Heart right ventricle (tissue), 16 donors: ENCODE results near the gene DHRS13. TPM values are rescaled to one million over a fixed set of nuclear protein-coding genes. Genes with fewer than 3 reads are reported as not detected.
A peak's percentile ranks its signal among the peaks of the same experiment; 100 is the strongest.

ENCODE experiments used
- ATAC-seq, 8 donors: fragments of 200-7000 bp; cut with Tn5 transposase; one replicate each; pipeline ENCODE4 v1.9.1; 2020; ENCODE audit warnings: mild to moderate bottlenecking in 8 of 8, moderate library complexity in 8 of 8, moderate number of reproducible peaks in 1 of 8
- DNase-seq, 2 donors: peaks; one replicate each; pipeline ENCODE4 v3.0.0-alpha.2; 2020
- H3K27ac ChIP-seq, 10 donors: fragments of 200-600 bp; sonication (generic) in 2 of 10; one replicate each; pipeline versions ENCODE4 v1.5.0 to v1.8.0; 2020 to 2022; ENCODE audit warnings: mild to moderate bottlenecking in 3 of 10
- H3K27me3 ChIP-seq, 7 donors: fragments of 200-600 bp; one replicate each; pipeline ENCODE4 v1.8.0; 2021 to 2022; ENCODE audit warnings: mild to moderate bottlenecking in 2 of 7
- H3K36me3 ChIP-seq, 9 donors: fragments of 200-600 bp; sonication (generic) in 1 of 9; one replicate each; pipeline versions ENCODE4 v1.5.0 to v1.8.0; 2020 to 2022; ENCODE audit warnings: mild to moderate bottlenecking in 2 of 9
- H3K4me1 ChIP-seq, 9 donors: fragments of 200-600 bp; sonication (generic) in 1 of 9; one replicate each; pipeline versions ENCODE4 v1.5.0 to v1.8.0; 2020 to 2022; ENCODE audit warnings: mild to moderate bottlenecking in 4 of 9
- H3K4me3 ChIP-seq, 10 donors: fragments of 200-600 bp; sonication (generic) in 2 of 10; one replicate each; pipeline versions ENCODE4 v1.5.0 to v1.8.0; 2020 to 2022; ENCODE audit warnings: mild to moderate bottlenecking in 7 of 10, moderate library complexity in 2 of 10
- H3K9me3 ChIP-seq, 11 donors: fragments of 200-600 bp in 10 of 11; sonication (generic) in 2 of 11; one replicate each; pipeline versions ENCODE4 v1.5.0 to v1.8.0; 2013 to 2022; ENCODE audit warnings: mild to moderate bottlenecking in 2 of 11, control low read depth in 1 of 11, moderate library complexity in 1 of 11
- WGBS, 2 donors: extraction: QIAGEN DNeasy Blood & Tissue Kit; methylation state at CpG; one replicate each; pipeline ENCODE4 v1.1.7; 2013; ENCODE audit warnings: inconsistent platforms in 1 of 2; 5-methylcytosine and 5-hydroxymethylcytosine counted together
- intact Hi-C, 10 donors: fragments of 100-400 bp; cut with DNase I; formaldehyde crosslinking; loops; one replicate each; pipeline versions ENCODE4 v1.11.1 to v1.14.2; 2022
- polyA plus RNA-seq, 2 donors: library from polyadenylated mRNA; stranded (reverse); fragments of 200-250 nt; gene quantifications; one replicate each; pipeline ENCODE4 v1.2.3, GENCODE V29; 2013
- total RNA-seq, 10 donors: library from RNA; stranded (reverse); fragmentation: NEBNext Ultra II Directional in 3 of 10; extraction: Animal tissue kit (Norgen Biotek cat#: 25700) in 3 of 10; gene quantifications; one replicate each; pipeline versions ENCODE4 v1.2.1 to v1.2.4, GENCODE V29; 2021 to 2023
- TF ChIP-seq, protein P1 (sequence below), 9 donors: fragments of 200-600 bp; sonication (generic) in 2 of 9; IDR thresholded peaks; one replicate each; pipeline versions ENCODE4 v1.5.0 to v1.8.0; 2021 to 2022; ENCODE audit warnings: antibody characterized with exemption in 9 of 9, mild to moderate bottlenecking in 5 of 9, moderate library complexity in 1 of 9
- donor health status: Arrhythmogenic right ventricular cardiomyopathy.
- donor health status: ischemic (EF 13 %, LVEDD 7.1; RV severe dilation, severe dysfunction).
- donor health status: healthy with polysubstance abuse.
- donor health status: DM: no; HTN: yes; CAD: no.
- donor health status: DM: no; HTN: no; CAD: no.
- donor health status: ischemic (EF 25% LVEDD 6.9; RV normal size, moderate dysfunction).
- donor health status: ischemic (EF 25% LVEDD 5.7; RV mildly dilated, moderate dysfunction).
- donor health status: healthy.
- donor health status: DM: yes; HTN: yes; CAD: no.
- donor health status: Ischemic cardiomyopathy.
- donor health status: ischemic (EF 35%, LVEDD 5.7; RV mildly dilated, moderate dysfunction).
- donor health status: nonischemic (EF 11% LVEDD 7.7; RV severe dilation, severe dysfunction).
- donor health status: DM: yes; HTN: yes; CAD: no.
- donor health status: PGD.
- donor health status: ischemic (EF 29% LVEDD 5.4; RV normal size, mild dysfunction).
- donor health status: nonischemic (EF 23%, LVEDD 6.1; RV moderate dilation, normal function).

The DHRS13 gene
- total and polyA plus RNA-seq, 12 donors = 1.1 to 5.6 (median 2.6) TPM

- H3K27ac ChIP-seq = peak overlapping the region in 8 of 10 donors; percentile 34 to 68 (median 58)
- ATAC-seq = no peak
- intact Hi-C loops = loop anchor here in 4 of 10 donors (5.0 to 10.0 kb wide), 3 partner anchors 39 to 143 kb away; partner anchors contain the start of gene ERAL1 (in 1 of the 4)
Observed at GRCh38 chr17:28907709-28908475, 5.0 kb upstream of the DHRS13 start.

DNA sequence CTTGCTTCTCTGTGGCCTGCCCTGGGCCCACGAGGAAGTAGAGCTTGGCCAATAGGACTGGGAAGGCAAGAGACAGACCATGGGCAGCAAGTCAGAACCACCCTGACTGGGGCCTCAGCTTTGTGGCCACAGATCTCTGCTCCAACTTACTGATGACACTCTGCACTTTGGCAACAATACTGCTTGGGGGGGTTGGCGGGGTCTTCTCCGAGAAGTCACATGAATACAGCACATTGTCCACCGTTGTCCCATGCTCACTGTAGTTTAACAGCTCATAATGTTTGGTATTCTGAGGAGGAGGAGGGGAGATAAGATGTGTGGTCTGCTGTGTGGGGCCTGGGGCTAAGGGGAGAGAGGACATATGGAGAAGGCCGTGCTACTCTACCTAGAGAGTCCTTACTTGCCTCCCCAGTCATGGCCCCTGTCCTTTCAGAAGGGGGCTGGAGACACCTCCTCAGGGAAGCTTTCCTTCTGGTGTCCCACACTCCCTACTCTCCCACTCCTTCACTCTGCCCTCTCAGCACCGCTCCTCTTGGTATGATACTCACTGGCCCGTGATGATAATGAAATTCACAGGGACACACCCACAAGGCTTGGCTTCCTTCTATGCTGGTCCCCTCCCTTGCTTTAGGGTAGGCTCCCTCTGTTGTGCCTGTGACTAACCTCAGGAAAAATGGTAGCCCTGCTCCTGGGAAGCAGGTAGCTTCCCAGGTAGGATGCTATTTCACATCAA is 4.0 kb upstream of the DHRS13 start:
- 59 to 69% methylated on average over 7 of the region's 7 CpGs for WGBS, 2 donors
- Histone ChIP-seq H3K4me1 (peaks cover 4 to 55% (median 33%) of the 10 kb centered on the region in 9 donors), H3K27ac (peak overlapping the region in 2 of 10 donors; percentile 22 to 68)

More at GRCh38 chr17:28907709-28908475, 5.0 kb upstream of the DHRS13 start:
- Histone ChIP-seq H3K27me3 (no peaks in the 10 kb centered on the region), H3K9me3 (no peaks in the 10 kb centered on the region), H3K36me3 (peaks cover 0 to 78% (median 71%) of the 10 kb centered on the region in 9 donors), H3K4me1 (peaks cover 4 to 49% (median 33%) of the 10 kb centered on the region in 9 donors), H3K4me3 (no peak overlapping the region)
- 72% methylated on average over 3 of the region's 3 CpGs for WGBS, 2 donors
- DNase-seq = no peak
- TF ChIP-seq, protein P1, sequence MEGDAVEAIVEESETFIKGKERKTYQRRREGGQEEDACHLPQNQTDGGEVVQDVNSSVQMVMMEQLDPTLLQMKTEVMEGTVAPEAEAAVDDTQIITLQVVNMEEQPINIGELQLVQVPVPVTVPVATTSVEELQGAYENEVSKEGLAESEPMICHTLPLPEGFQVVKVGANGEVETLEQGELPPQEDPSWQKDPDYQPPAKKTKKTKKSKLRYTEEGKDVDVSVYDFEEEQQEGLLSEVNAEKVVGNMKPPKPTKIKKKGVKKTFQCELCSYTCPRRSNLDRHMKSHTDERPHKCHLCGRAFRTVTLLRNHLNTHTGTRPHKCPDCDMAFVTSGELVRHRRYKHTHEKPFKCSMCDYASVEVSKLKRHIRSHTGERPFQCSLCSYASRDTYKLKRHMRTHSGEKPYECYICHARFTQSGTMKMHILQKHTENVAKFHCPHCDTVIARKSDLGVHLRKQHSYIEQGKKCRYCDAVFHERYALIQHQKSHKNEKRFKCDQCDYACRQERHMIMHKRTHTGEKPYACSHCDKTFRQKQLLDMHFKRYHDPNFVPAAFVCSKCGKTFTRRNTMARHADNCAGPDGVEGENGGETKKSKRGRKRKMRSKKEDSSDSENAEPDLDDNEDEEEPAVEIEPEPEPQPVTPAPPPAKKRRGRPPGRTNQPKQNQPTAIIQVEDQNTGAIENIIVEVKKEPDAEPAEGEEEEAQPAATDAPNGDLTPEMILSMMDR (IDR thresholded peaks at IDR 0.05) = no peak

GRCh38 chr17:28906276-28906675 is 3.4 kb upstream of the DHRS13 start:
- ATAC-seq = no peak
- intact Hi-C loops = loop anchor here in 4 of 10 donors (5.0 to 10.0 kb wide), 3 partner anchors 41 to 141 kb away; partner anchors contain the start of gene ERAL1 (in 1 of the 4)

More for the DNA sequence above, 4.0 kb upstream of the DHRS13 start:
- no peak for ATAC-seq
- Histone ChIP-seq H3K4me3 (no peak overlapping the region), H3K36me3 (peaks cover 0 to 68% (median 61%) of the 10 kb centered on the region in 9 donors), H3K9me3 (no peaks in the 10 kb centered on the region), H3K27me3 (no peaks in the 10 kb centered on the region)
- intact Hi-C loops = loop anchor here in 4 of 10 donors (5.0 to 10.0 kb wide), 3 partner anchors 40 to 142 kb away; partner anchors contain the start of gene ERAL1 (in 1 of the 4)
- no peak for DNase-seq
- TF ChIP-seq, protein P1 (IDR thresholded peaks at IDR 0.05) = no peak

More at GRCh38 chr17:28906276-28906675, 3.4 kb upstream of the DHRS13 start:
- no peak overlapping the region for H3K27ac ChIP-seq
- peaks cover 4 to 58% (median 33%) of the 10 kb centered on the region in 9 donors for H3K4me1 ChIP-seq
- no peaks in the 10 kb centered on the region for H3K27me3 ChIP-seq
- no peak overlapping the region for H3K4me3 ChIP-seq
- H3K9me3 ChIP-seq = no peaks in the 10 kb centered on the region
- DNase-seq = no peak
- WGBS, 2 donors = 70 to 71% methylated on average over 9 of the region's 9 CpGs
- peaks cover 0 to 62% (median 55%) of the 10 kb centered on the region in 9 donors for H3K36me3 ChIP-seq
- TF ChIP-seq, protein P1 (IDR thresholded peaks at IDR 0.05) = no peak
